ENCODE data around the gene CPD. TPM values are rescaled to one million over a fixed set of nuclear protein-coding genes. Genes with fewer than 3 reads are reported as not detected.

Gene CPD
- total and polyA plus RNA-seq, 2 donors from 2014 or later: 11.6 to 139 TPM

- Histone ChIP-seq H3K4me1 (ENCODE audit: control insufficient read depth in 2 of 3, insufficient read depth in 2 of 3, low read depth in 1 of 3, low read length in 3 of 3) (no peaks in the 10 kb centered on the region), H3K9ac (ENCODE audit: low read length in 3 of 3) (no peak overlapping the region), H3K27me3 (ENCODE audit: control insufficient read depth, insufficient read depth, low read length) (no peaks in the 10 kb centered on the region), H3K27ac (ENCODE audit: low read depth in 2 of 2, low read length in 2 of 2) (no peak overlapping the region), H3K36me3 (ENCODE audit: control insufficient read depth in 2 of 3, insufficient read depth in 3 of 3, low read length in 3 of 3) (peaks cover 0 to 9% (median 5%) of the 10 kb centered on the region in 3 donors), H3K4me3 (ENCODE audit: low read length in 3 of 3) (no peak overlapping the region), H3K9me3 (ENCODE audit: control insufficient read depth in 2 of 3, insufficient read depth in 1 of 3, low read length in 3 of 3) (no peaks in the 10 kb centered on the region)
- FAIRE-seq: no peak
- DNase-seq: no peak
- TF ChIP-seq CTCF (IDR thresholded peaks at IDR 0.05; ENCODE audit: borderline replicate concordance, extremely low read depth, insufficient read depth): no peak
- intact Hi-C loops (cut with DNase I): no loop called here
These were observed 11.1 kb downstream of the CPD start for GRCh38 chr17:30389756-30390300.

DNA sequence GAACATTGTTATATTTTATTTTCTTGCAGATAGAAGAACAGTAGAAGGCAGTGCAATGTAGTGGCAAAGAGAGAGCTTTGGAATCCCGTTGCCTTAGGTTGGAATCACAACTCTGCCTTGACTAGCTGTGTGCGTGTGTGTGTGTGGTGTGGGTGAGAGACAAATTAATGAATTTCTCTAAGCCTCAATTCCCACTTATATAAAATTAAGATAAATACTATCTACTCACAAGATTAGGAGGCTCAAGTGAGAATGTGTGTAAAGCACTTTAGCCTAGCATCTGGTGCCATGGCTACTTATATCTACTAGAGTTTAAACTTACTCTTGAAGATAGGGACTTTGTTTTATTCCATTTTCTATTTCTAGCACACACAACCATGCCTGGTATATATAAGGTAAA lies 12.8 kb downstream of the CPD start:
- H3K4me3 ChIP-seq (ENCODE audit: low read length in 3 of 3): no peak overlapping the region
- H3K9ac ChIP-seq (ENCODE audit: low read length in 3 of 3): no peak overlapping the region
- intact Hi-C loops (cut with DNase I): no loop called here
- TF ChIP-seq CTCF (IDR thresholded peaks at IDR 0.05; ENCODE audit: borderline replicate concordance, extremely low read depth, insufficient read depth): no peak
- H3K4me1 ChIP-seq (ENCODE audit: control insufficient read depth in 2 of 3, insufficient read depth in 2 of 3, low read depth in 1 of 3, low read length in 3 of 3): no peaks in the 10 kb centered on the region
- DNase-seq (no peak), FAIRE-seq (no peak)
- no peaks in the 10 kb centered on the region for H3K9me3 ChIP-seq (ENCODE audit: control insufficient read depth in 2 of 3, insufficient read depth in 1 of 3, low read length in 3 of 3)
- H3K36me3 ChIP-seq (ENCODE audit: control insufficient read depth in 2 of 3, insufficient read depth in 3 of 3, low read length in 3 of 3): peaks cover 0 to 2% (median 0%) of the 10 kb centered on the region in 3 donors
- H3K27me3 ChIP-seq (ENCODE audit: control insufficient read depth, insufficient read depth, low read length): no peaks in the 10 kb centered on the region
- H3K27ac ChIP-seq (ENCODE audit: low read depth in 2 of 2, low read length in 2 of 2): no peak overlapping the region

DNA sequence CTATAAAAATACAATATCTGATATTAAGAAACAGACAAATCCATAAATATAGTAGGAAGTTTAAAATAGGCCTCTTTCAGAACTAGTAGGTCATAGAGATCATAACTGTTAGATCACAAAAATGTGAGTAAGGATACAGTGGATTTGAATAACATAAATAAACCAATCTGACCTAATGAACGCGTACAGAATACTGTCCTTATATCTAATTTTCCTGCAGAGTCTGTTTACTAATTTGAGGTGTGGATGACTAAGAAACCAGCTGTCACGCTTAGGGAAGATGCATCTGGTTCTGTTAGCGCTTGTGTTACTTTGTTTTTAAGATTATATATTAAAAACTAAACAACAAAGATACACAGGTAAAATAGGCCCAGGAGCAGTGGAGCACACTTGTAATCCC lies 14.8 kb downstream of the CPD start:
- no peak for TF ChIP-seq CTCF (IDR thresholded peaks at IDR 0.05; ENCODE audit: borderline replicate concordance, extremely low read depth, insufficient read depth)
- H3K36me3 ChIP-seq (ENCODE audit: control insufficient read depth in 2 of 3, insufficient read depth in 3 of 3, low read length in 3 of 3): peaks cover 0 to 2% (median 0%) of the 10 kb centered on the region in 3 donors
- no peak overlapping the region for H3K27ac ChIP-seq (ENCODE audit: low read depth in 2 of 2, low read length in 2 of 2)
- no peaks in the 10 kb centered on the region for H3K4me1 ChIP-seq (ENCODE audit: control insufficient read depth in 2 of 3, insufficient read depth in 2 of 3, low read depth in 1 of 3, low read length in 3 of 3)
- intact Hi-C loops (cut with DNase I): no loop called here
- no peaks in the 10 kb centered on the region for H3K27me3 ChIP-seq (ENCODE audit: control insufficient read depth, insufficient read depth, low read length)
- FAIRE-seq (no peak), DNase-seq (no peak)
- no peaks in the 10 kb centered on the region for H3K9me3 ChIP-seq (ENCODE audit: control insufficient read depth in 2 of 3, insufficient read depth in 1 of 3, low read length in 3 of 3)
- no peak overlapping the region for H3K9ac ChIP-seq (ENCODE audit: low read length in 3 of 3)
- no peak overlapping the region for H3K4me3 ChIP-seq (ENCODE audit: low read length in 3 of 3)
